ENCODE measurements around the gene CUL7.
"Not testable (repeated sequence)": the region's sequence is repeated elsewhere in the genome, so short reads cannot be mapped to it uniquely, and the experiment has no call there.

CUL7 gene

GRCh38 chr6:43013843-43014433 is 39.7 kb downstream of the CUL7 start, which contains the start of the genes KLHDC3 and MEA1:
Gene KLHDC3, plus strand, starts transcription at chr6:43014249. Its CDS starts 2,944 bp downstream, at chr6:43017193.
Gene MEA1, minus strand, starts transcription at chr6:43013946. Its CDS starts 133 bp downstream, at chr6:43013813.
- peak; percentile 99 for DNase-seq

DNA sequence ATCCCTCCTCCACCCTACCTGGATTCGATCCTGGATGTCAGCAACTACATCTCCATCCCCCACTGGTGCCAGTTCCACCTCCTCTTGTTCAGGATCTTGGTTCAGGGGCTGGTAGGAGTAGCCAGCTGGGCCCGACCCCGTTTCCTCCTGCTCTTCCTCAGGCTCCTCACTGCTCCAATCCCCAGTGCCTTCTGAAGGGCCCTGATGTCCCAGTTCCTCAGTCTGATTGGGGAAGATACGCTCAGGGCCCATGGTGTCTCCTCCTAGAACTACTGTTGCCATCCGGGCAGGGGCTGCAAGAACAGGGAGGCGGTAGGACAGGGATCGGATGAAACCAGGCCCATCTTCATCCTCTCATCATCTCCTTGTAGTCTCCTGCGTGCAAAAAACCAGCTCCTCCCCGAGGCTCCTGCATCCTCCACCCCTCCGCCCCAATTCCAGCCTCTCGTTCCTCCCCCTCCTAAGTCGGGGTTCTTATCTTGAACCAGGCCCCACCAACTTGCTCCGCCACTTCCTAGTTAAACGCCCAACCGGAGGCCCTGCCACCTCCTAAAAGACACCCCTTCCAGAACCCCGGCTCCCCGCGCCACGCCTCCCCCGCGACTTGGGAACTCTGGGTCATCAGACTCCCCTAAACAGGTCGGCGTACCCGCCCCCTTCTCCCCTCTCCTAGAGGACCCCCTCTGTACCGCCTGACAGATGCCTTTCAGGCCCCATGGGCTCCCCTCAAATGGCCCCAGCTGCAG is 40.4 kb downstream of the CUL7 start:
- DNase-seq, result no peak

GRCh38 chr6:43012364-43012763 is 41.3 kb downstream of the CUL7 start:
- DNase-seq, result no peak

DNA sequence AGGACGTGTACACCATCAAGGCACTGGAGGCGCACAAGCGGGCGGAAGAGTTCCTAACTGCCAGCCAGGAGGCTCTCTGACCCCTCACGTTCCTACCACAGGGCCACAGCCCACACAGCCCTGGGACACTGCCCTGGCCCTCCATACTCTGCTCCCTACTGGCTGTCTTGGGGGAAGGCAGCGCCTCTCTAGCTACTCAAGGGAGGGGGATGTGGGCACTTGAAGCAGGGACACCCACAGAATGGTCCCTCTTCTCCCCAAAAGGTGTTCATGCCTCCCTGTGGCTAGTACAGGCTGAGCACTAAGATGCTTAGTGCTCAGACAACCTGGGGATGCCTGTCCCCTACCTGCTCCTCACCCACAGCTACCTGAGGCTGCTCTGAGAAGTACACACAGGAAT is 42.4 kb downstream of the CUL7 start:
- no peak for DNase-seq

- peak; percentile 12 to 50 for DNase-seq
Observed at GRCh38 chr6:43009124-43009523, 44.5 kb downstream of the CUL7 start.

- no peak for DNase-seq
Observed at GRCh38 chr6:43007126-43007525, 46.5 kb downstream of the CUL7 start.

DNA sequence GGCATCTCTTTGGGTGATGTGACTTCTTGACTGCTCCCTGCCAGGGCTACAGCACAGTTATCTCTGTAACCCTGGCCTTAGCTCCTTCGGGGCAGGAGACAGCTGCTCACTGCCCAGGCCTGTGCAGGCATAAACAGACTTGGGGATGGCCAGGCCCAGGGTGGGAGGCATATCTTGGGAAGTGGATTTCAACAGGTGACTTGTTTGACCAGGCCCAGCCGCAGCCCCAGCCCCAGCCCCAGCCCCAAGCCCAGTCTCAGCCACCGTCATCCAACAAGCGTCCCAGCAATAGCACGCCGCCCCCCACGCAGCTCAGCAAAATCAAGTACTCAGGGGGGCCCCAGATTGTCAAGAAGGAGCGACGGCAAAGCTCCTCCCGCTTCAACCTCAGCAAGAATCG is 47.4 kb downstream of the CUL7 start:
- DNase-seq, result no peak

- DNase-seq, result no peak
Observed at GRCh38 chr6:43005844-43006243, 47.8 kb downstream of the CUL7 start.

DNA sequence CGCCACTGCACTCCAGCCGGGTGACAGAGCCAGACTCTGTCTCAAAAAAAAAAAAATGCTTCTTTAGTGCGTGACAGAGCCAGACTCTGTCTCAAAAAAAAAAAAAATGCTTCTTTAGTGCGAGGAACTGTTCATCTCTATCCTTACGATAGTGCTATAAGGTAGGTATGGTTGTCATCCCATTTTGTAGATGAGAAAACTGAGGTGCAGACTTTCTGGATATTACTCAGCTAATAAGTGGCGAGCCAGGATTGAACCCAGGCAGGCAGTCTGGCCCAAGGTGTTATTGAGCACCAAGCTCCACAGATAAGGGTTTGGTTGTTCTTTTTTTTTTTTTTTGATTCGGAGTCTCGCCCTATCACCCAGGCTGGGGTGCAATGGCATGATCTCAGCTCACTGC is 51.8 kb downstream of the CUL7 start:
- no peak for DNase-seq

- DNase-seq, result not testable (repeated sequence)
Observed at GRCh38 chr6:42998205-42998604, 55.4 kb downstream of the CUL7 start.

DNA sequence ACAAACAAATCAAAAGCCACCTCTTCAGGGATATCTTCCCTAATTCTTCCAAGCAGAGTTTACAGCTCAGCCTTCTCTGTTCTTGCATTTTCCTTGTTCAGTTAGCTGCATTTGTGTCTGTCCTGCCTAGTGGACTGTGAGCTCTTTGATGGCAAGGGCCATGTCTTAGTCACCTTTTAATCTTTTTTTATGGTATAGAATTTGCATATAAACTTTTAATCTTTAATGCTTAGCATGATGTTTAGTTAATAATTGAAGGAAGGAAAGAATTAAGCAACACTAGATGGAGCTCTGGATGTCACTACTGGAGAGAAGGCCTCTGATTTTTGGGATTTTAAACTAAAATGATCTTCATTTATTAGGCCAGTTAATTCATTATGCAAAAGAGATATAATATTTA is 57.1 kb downstream of the CUL7 start:
- DNase-seq, result no peak

- no peak for DNase-seq
Observed at GRCh38 chr6:42993445-42993844, 60.2 kb downstream of the CUL7 start.

GRCh38 chr6:42989923-42990322 is 63.7 kb downstream of the CUL7 start:
- no peak for DNase-seq

- no peak for DNase-seq
Observed at GRCh38 chr6:42988486-42989020, 65.1 kb downstream of the CUL7 start.

Data from NCI-H1930 (cell line).